Astrocyte (in vitro differentiated cells and primary cell): Measurements from ENCODE around the gene NPIPB6.

Experiments
- EZH2 ChIP-seq: IDR thresholded peaks from 2 replicates; pipeline ENCODE4 v1.6.1; 2012; ENCODE audit warnings: mild to moderate bottlenecking, low read length, inconsistent platforms; ENCODE audit not compliant: insufficient read depth
- TF ChIP-seq, protein P1 (sequence below): IDR thresholded peaks from 2 replicates; pipeline ENCODE4 v1.5.1; 2011; ENCODE audit warnings: low read depth, mild to moderate bottlenecking, inconsistent platforms, low read length, moderate library complexity; ENCODE audit not compliant: insufficient read depth

- TF ChIP-seq, protein P1, sequence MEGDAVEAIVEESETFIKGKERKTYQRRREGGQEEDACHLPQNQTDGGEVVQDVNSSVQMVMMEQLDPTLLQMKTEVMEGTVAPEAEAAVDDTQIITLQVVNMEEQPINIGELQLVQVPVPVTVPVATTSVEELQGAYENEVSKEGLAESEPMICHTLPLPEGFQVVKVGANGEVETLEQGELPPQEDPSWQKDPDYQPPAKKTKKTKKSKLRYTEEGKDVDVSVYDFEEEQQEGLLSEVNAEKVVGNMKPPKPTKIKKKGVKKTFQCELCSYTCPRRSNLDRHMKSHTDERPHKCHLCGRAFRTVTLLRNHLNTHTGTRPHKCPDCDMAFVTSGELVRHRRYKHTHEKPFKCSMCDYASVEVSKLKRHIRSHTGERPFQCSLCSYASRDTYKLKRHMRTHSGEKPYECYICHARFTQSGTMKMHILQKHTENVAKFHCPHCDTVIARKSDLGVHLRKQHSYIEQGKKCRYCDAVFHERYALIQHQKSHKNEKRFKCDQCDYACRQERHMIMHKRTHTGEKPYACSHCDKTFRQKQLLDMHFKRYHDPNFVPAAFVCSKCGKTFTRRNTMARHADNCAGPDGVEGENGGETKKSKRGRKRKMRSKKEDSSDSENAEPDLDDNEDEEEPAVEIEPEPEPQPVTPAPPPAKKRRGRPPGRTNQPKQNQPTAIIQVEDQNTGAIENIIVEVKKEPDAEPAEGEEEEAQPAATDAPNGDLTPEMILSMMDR, result peak; percentile 83
- no peak for TF ChIP-seq EZH2
Measured at GRCh38 chr16:28326881-28327610, 36.3 kb downstream of the NPIPB6 start.
